ENCODE measurements around the gene ZNF14. TPM values are rescaled to one million over a fixed set of nuclear protein-coding genes. Genes with fewer than 3 reads are reported as not detected.

The ZNF14 gene
- polyA plus RNA-seq, 2 of the 4 experiments (the other 2 are of a cell fraction): 1.6 to 2.8 TPM

GRCh38 chr19:19662871-19663255 is 70.0 kb downstream of the ZNF14 start:
- peak overlapping the region; percentile 86 to 92 for H3K27ac ChIP-seq
- TF ChIP-seq RARB (CRISPR knock-in tag; IDR thresholded peaks at IDR 0.05) (no peak), CBX2 (IDR thresholded peaks at IDR 0.05; ENCODE audit: borderline replicate concordance, low read depth) (no peak), FOSB (CRISPR knock-in tag; IDR thresholded peaks at IDR 0.05) (no peak), ATOH8 (CRISPR knock-in tag; IDR thresholded peaks at IDR 0.05; ENCODE audit: low read depth) (no peak), CTCF (IDR thresholded peaks at IDR 0.05) (no peak), ZC3H11A (IDR thresholded peaks at IDR 0.05) (no peak), RNF2 (IDR thresholded peaks at IDR 0.05; ENCODE audit: borderline replicate concordance, low read depth) (no peak), KDM5A (IDR thresholded peaks at IDR 0.05) (no peak), HEYL (CRISPR knock-in tag; IDR thresholded peaks at IDR 0.05) (no peak), PBX3 (IDR thresholded peaks at IDR 0.05) (no peak), JUN (IDR thresholded peaks at IDR 0.05) (no peak), TP53 (CRISPR knock-in tag; IDR thresholded peaks at IDR 0.05) (no peak), MAFK (IDR thresholded peaks at IDR 0.05; ENCODE audit: partially characterized antibody) (no peak), PHF8 (IDR thresholded peaks at IDR 0.05; ENCODE audit: borderline replicate concordance, low read depth) (no peak), HOXA7 (CRISPR knock-in tag; IDR thresholded peaks at IDR 0.05) (no peak), HMGXB4 (CRISPR knock-in tag; IDR thresholded peaks at IDR 0.05; ENCODE audit: borderline replicate concordance) (no peak), CEBPB (IDR thresholded peaks at IDR 0.05) (no peak), JUNB (IDR thresholded peaks at IDR 0.05) (no peak), HOXB13 (CRISPR knock-in tag; IDR thresholded peaks at IDR 0.05; ENCODE audit: low read depth) (no peak)
- POLR2A ChIA-PET: interaction anchor here (1.5 to 1.7 kb wide), 3 partner anchors 14 to 70 kb away, joined by 4 to 9 read pairs (median 5); partner anchors contain the start of gene ZNF14
- FAIRE-seq (no peak), DNase-seq (ENCODE audit: low read depth in 1 of 2, low spot score in 1 of 2) (no peak), ATAC-seq (peak in 1 of 2 experiments; percentile 19; a peak in 2 of 6 replicates)
- peak overlapping the region; percentile 72 for H3K4me2 ChIP-seq
- H3K9me3 ChIP-seq: 0 out of 3 replicates have a peak, but pooled peaks cover 5% of the 10 kb centered on the region
- 17% methylated on average over 16 of the region's 17 CpGs for WGBS (ENCODE audit: missing lambda C conversion rate)
- H3K4me3 ChIP-seq: peak overlapping the region; percentile 75
- CTCF ChIA-PET: interaction anchor here (0.6 to 1.1 kb wide), 2 partner anchors 47 to 131 kb away, joined by 3 read pairs; no protein-coding TSS in a partner anchor
- peaks cover 8% of the 10 kb centered on the region; the same call in 1 of the 3 replicates for H3K4me1 ChIP-seq

- Histone ChIP-seq H3K9me3 (0 out of 3 replicates have a peak, but pooled peaks cover 5% of the 10 kb centered on the region), H3K4me1 (peaks cover 8% of the 10 kb centered on the region; the same call in 1 of the 3 replicates), H3K27ac (peak overlapping the region in 1 of 2 experiments; percentile 92; a peak in 3 of 6 replicates), H3K4me2 (peak overlapping the region; percentile 72), H3K4me3 (peak overlapping the region; percentile 75)
- ChIA-PET CTCF (interaction anchor here (1.0 to 1.1 kb wide), 2 partner anchors 9 to 131 kb away, joined by 3 read pairs; no protein-coding TSS in a partner anchor), POLR2A (no interaction called here)
- no peak for FAIRE-seq
- 92% methylated on average over 8 of the region's 8 CpGs for WGBS (ENCODE audit: missing lambda C conversion rate)
- no peak for ATAC-seq
- DNase-seq (ENCODE audit: low read depth in 1 of 2, low spot score in 1 of 2): no peak
- no peak for TF ChIP-seq RARB (CRISPR knock-in tag; IDR thresholded peaks at IDR 0.05)
- TF ChIP-seq MAFK (IDR thresholded peaks at IDR 0.05; ENCODE audit: partially characterized antibody): no peak
- no peak for TF ChIP-seq JUNB (IDR thresholded peaks at IDR 0.05)
- TF ChIP-seq CEBPB (IDR thresholded peaks at IDR 0.05): no peak
- TF ChIP-seq ESRRA (IDR thresholded peaks at IDR 0.05; ENCODE audit: borderline replicate concordance, low read length): no peak
- TF ChIP-seq TFCP2L1 (CRISPR knock-in tag; IDR thresholded peaks at IDR 0.05): no peak
- TF ChIP-seq HES2 (IDR thresholded peaks at IDR 0.05): no peak
- no peak for TF ChIP-seq RNF2 (IDR thresholded peaks at IDR 0.05; ENCODE audit: borderline replicate concordance, low read depth)
- TF ChIP-seq PHF8 (IDR thresholded peaks at IDR 0.05; ENCODE audit: borderline replicate concordance, low read depth): no peak
- no peak for TF ChIP-seq HEYL (CRISPR knock-in tag; IDR thresholded peaks at IDR 0.05)
- no peak for TF ChIP-seq HOXA7 (CRISPR knock-in tag; IDR thresholded peaks at IDR 0.05)
- no peak for TF ChIP-seq REST (IDR thresholded peaks at IDR 0.05)
- TF ChIP-seq ZSCAN20 (CRISPR knock-in tag; IDR thresholded peaks at IDR 0.05): no peak
- TF ChIP-seq MAZ (IDR thresholded peaks at IDR 0.05; ENCODE audit: borderline replicate concordance, low read depth, low read length): no peak
- TF ChIP-seq FOXS1 (CRISPR knock-in tag; IDR thresholded peaks at IDR 0.05): no peak
- no peak for TF ChIP-seq ZC3H11A (IDR thresholded peaks at IDR 0.05)
Observed at GRCh38 chr19:19662344-19662743, 70.6 kb downstream of the ZNF14 start.
